Pancreas (tissue), 10 donors: ENCODE measurements around the gene UBXN11. TPM values are rescaled to one million over a fixed set of nuclear protein-coding genes. Genes with fewer than 3 reads are reported as not detected.
"Not testable (repeated sequence)": the region's sequence is repeated elsewhere in the genome, so short reads cannot be mapped to it uniquely, and the experiment has no call there.

Experiments
- ATAC-seq, 4 donors: fragments of 200-7000 bp; cut with Tn5 transposase; one replicate each; pipeline versions ENCODE4 v1.8.0 to v1.9.1; 2020; ENCODE audit warnings: mild to moderate bottlenecking in 4 of 4, moderate library complexity in 4 of 4
- DNase-seq, 6 donors: peaks; one replicate each; pipeline ENCODE4 v3.0.0-alpha.2; 2020
- FAIRE-seq: peaks from 2 replicates; lab custom pipeline; 2012; peaks lifted over from hg19 to GRCh38; lab: Jason Lieb, UNC
- H3K27ac ChIP-seq, 4 donors: fragments of 200-600 bp; sonication (generic); 1 replicate in 3 of 4; 2 replicates in 1 of 4; pipeline versions ENCODE4 v1.5.0 to v1.8.0; 2020
- H3K27me3 ChIP-seq, 4 donors: fragments of 200-600 bp; one replicate each; pipeline ENCODE4 v1.8.0; 2021
- H3K36me3 ChIP-seq, 3 donors: fragments of 200-600 bp; sonication (generic) in 1 of 3; one replicate each; pipeline versions ENCODE4 v1.5.0 to v1.8.0; 2020 to 2021
- H3K4me1 ChIP-seq, 3 donors: fragments of 200-600 bp; one replicate each; pipeline ENCODE4 v1.8.0; 2021
- H3K4me3 ChIP-seq, 4 donors: fragments of 200-600 bp; sonication (generic) in 2 of 4; one replicate each; pipeline versions ENCODE4 v1.5.0 to v1.8.0; 2020 to 2021
- H3K9me3 ChIP-seq, 4 donors: fragments of 200-600 bp; one replicate each; pipeline ENCODE4 v1.8.0; 2021
- CTCF ChIP-seq, 4 donors: fragments of 200-600 bp; sonication (generic) in 3 of 4; IDR thresholded peaks; one replicate each; pipeline versions ENCODE4 v1.5.0 to v1.8.0; 2021; ENCODE audit warnings: antibody characterized with exemption in 4 of 4
- WGBS, 2 donors: extraction: QIAGEN DNeasy Blood & Tissue Kit; methylation state at CpG; one replicate each; pipeline ENCODE4 v1.1.7; 2013; 5-methylcytosine and 5-hydroxymethylcytosine counted together
- intact Hi-C, 3 donors: fragments of 100-400 bp; cut with DNase I; formaldehyde crosslinking; loops; one replicate each; pipeline versions ENCODE4 v1.11.1 to v1.14.2; 2022
- polyA plus RNA-seq, 2 donors: library from polyadenylated mRNA; stranded (reverse); fragments of 200-250 nt; gene quantifications; one replicate each; pipeline ENCODE4 v1.2.3, GENCODE V29; 2013
- total RNA-seq, 6 donors: library from RNA; stranded (reverse); fragmentation: NEBNext Ultra II Directional in 4 of 6; extraction: Animal tissue kit (Norgen Biotek cat#: 25700) in 4 of 6; gene quantifications; one replicate each; pipeline versions ENCODE4 v1.2.1 to v1.2.4, GENCODE V29; 2021 to 2023
- donor health status: healthy with polysubstance abuse.
- donor health status: DM: no; HTN: no; CAD: no; lungs with moderate emphysema.
- donor health status: DM: no; HTN: no; CAD: no.
- donor health status: control.
- donor health status: control.
- donor health status: Bipolar disorder and iron deficiency.
- donor health status: DM: yes; HTN: yes; CAD: no.
- donor health status: DM: no; HTN: no; CAD: no.
- donor health status: DM: no; HTN: no; CAD: no.
- donor health status: DM: yes; HTN: yes; CAD: no.

The UBXN11 gene
- total and polyA plus RNA-seq, 8 donors: 8.7 to 61.6 (median 13.9) TPM

GRCh38 chr1:26336477-26337205 is 30.2 kb upstream of the UBXN11 start:
- no peak for TF ChIP-seq CTCF (IDR thresholded peaks at IDR 0.05)
- H3K4me3 ChIP-seq: peak overlapping the region; percentile 22 to 61 (median 54)
- peak; percentile 97 to 99 (median 99) for ATAC-seq
- no peak overlapping the region for H3K27ac ChIP-seq
- H3K36me3 ChIP-seq: no peaks in the 10 kb centered on the region
- H3K9me3 ChIP-seq: no peaks in the 10 kb centered on the region
- FAIRE-seq: no peak
- intact Hi-C loops: no loop called here
- no peaks in the 10 kb centered on the region for H3K27me3 ChIP-seq
- peak; percentile 90 to 97 (median 94) for DNase-seq
- H3K4me1 ChIP-seq: no peaks in the 10 kb centered on the region
- WGBS, 2 donors: 12 to 13% methylated on average over 45 to 52 of the region's 52 CpGs

GRCh38 chr1:26335774-26336476 is 29.5 kb upstream of the UBXN11 start:
- peak; percentile 16 to 31 (median 24) for ATAC-seq
- H3K4me1 ChIP-seq: no peaks in the 10 kb centered on the region
- 2 to 4% methylated on average over 34 to 41 of the region's 41 CpGs for WGBS, 2 donors
- no peaks in the 10 kb centered on the region for H3K27me3 ChIP-seq
- no peak overlapping the region for H3K27ac ChIP-seq
- H3K36me3 ChIP-seq: no peaks in the 10 kb centered on the region
- intact Hi-C loops: no loop called here
- TF ChIP-seq CTCF (IDR thresholded peaks at IDR 0.05): no peak
- DNase-seq: no peak
- no peaks in the 10 kb centered on the region for H3K9me3 ChIP-seq
- no peak for FAIRE-seq
- H3K4me3 ChIP-seq: peak overlapping the region; percentile 22 to 61 (median 54)

- 87 to 91% methylated on average over 8 of the region's 8 CpGs for WGBS, 2 donors
- H3K27me3 ChIP-seq, intact Hi-C loops, FAIRE-seq, DNase-seq, H3K9me3 ChIP-seq, ATAC-seq, H3K27ac ChIP-seq, H3K36me3 ChIP-seq, H3K4me3 ChIP-seq, H3K4me1 ChIP-seq: not testable (repeated sequence)
Measured at GRCh38 chr1:26333312-26333711, 26.9 kb upstream of the UBXN11 start.

GRCh38 chr1:26330276-26330675 is 23.8 kb upstream of the UBXN11 start:
- Histone ChIP-seq H3K4me1 (no peaks in the 10 kb centered on the region), H3K36me3 (no peaks in the 10 kb centered on the region), H3K27ac (no peak overlapping the region), H3K4me3 (no peak overlapping the region), H3K9me3 (no peaks in the 10 kb centered on the region), H3K27me3 (no peaks in the 10 kb centered on the region)
- intact Hi-C loops: no loop called here
- no peak for FAIRE-seq
- 74 to 85% methylated on average over 5 of the region's 5 CpGs for WGBS, 2 donors
- TF ChIP-seq CTCF (IDR thresholded peaks at IDR 0.05): no peak
- DNase-seq: no peak
- no peak for ATAC-seq

GRCh38 chr1:26329380-26329779 is 22.9 kb upstream of the UBXN11 start:
- WGBS, 2 donors: 86 to 96% methylated on average over 3 to 4 of the region's 4 CpGs
- ATAC-seq, intact Hi-C loops, H3K27ac ChIP-seq, DNase-seq, H3K4me1 ChIP-seq, H3K4me3 ChIP-seq, FAIRE-seq, H3K36me3 ChIP-seq, H3K9me3 ChIP-seq, H3K27me3 ChIP-seq: not testable (repeated sequence)

GRCh38 chr1:26328597-26328996 is 22.2 kb upstream of the UBXN11 start:
- H3K9me3 ChIP-seq: no peaks in the 10 kb centered on the region
- no peaks in the 10 kb centered on the region for H3K36me3 ChIP-seq
- no peak for TF ChIP-seq CTCF (IDR thresholded peaks at IDR 0.05)
- ATAC-seq (no peak), DNase-seq (no peak), FAIRE-seq (no peak)
- no peaks in the 10 kb centered on the region for H3K27me3 ChIP-seq
- no peak overlapping the region for H3K4me3 ChIP-seq
- intact Hi-C loops: no loop called here
- no peak overlapping the region for H3K27ac ChIP-seq
- no peaks in the 10 kb centered on the region for H3K4me1 ChIP-seq
- WGBS, 2 donors: 72 to 85% methylated on average over 8 of the region's 8 CpGs
